ENCODE measurements around the gene HBE1. TPM values are rescaled to one million over a fixed set of nuclear protein-coding genes. Genes with fewer than 3 reads are reported as not detected.

HBE1 gene
- total and polyA plus RNA-seq, 9 of the 15 experiments (the other 6 are each of a cell fraction or from before 2014, with no cell fraction given), result 612 to 10,250 (median 2,181) TPM

GRCh38 chr11:5288108-5288905 is 18.6 kb upstream of the HBE1 start (continued):
- TF ChIP-seq, protein P1, sequence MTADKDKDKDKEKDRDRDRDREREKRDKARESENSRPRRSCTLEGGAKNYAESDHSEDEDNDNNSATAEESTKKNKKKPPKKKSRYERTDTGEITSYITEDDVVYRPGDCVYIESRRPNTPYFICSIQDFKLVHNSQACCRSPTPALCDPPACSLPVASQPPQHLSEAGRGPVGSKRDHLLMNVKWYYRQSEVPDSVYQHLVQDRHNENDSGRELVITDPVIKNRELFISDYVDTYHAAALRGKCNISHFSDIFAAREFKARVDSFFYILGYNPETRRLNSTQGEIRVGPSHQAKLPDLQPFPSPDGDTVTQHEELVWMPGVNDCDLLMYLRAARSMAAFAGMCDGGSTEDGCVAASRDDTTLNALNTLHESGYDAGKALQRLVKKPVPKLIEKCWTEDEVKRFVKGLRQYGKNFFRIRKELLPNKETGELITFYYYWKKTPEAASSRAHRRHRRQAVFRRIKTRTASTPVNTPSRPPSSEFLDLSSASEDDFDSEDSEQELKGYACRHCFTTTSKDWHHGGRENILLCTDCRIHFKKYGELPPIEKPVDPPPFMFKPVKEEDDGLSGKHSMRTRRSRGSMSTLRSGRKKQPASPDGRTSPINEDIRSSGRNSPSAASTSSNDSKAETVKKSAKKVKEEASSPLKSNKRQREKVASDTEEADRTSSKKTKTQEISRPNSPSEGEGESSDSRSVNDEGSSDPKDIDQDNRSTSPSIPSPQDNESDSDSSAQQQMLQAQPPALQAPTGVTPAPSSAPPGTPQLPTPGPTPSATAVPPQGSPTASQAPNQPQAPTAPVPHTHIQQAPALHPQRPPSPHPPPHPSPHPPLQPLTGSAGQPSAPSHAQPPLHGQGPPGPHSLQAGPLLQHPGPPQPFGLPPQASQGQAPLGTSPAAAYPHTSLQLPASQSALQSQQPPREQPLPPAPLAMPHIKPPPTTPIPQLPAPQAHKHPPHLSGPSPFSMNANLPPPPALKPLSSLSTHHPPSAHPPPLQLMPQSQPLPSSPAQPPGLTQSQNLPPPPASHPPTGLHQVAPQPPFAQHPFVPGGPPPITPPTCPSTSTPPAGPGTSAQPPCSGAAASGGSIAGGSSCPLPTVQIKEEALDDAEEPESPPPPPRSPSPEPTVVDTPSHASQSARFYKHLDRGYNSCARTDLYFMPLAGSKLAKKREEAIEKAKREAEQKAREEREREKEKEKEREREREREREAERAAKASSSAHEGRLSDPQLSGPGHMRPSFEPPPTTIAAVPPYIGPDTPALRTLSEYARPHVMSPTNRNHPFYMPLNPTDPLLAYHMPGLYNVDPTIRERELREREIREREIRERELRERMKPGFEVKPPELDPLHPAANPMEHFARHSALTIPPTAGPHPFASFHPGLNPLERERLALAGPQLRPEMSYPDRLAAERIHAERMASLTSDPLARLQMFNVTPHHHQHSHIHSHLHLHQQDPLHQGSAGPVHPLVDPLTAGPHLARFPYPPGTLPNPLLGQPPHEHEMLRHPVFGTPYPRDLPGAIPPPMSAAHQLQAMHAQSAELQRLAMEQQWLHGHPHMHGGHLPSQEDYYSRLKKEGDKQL (CRISPR knock-in tag; IDR thresholded peaks at IDR 0.05; ENCODE audit: borderline replicate concordance), result no peak
- TF ChIP-seq ARID3B (CRISPR knock-in tag; IDR thresholded peaks at IDR 0.05; ENCODE audit: borderline replicate concordance) (no peak), DIDO1 (tag; IDR thresholded peaks at IDR 0.05; ENCODE audit: low read depth) (no peak), MTA1 (IDR thresholded peaks at IDR 0.05; ENCODE audit: borderline replicate concordance) (no peak), CUX1 (CRISPR knock-in tag; IDR thresholded peaks at IDR 0.05) (peak; percentile 65; the same call in 1 of the 2 replicates), NFIC (IDR thresholded peaks at IDR 0.05) (peak; percentile 77)
- TF ChIP-seq, protein P2, sequence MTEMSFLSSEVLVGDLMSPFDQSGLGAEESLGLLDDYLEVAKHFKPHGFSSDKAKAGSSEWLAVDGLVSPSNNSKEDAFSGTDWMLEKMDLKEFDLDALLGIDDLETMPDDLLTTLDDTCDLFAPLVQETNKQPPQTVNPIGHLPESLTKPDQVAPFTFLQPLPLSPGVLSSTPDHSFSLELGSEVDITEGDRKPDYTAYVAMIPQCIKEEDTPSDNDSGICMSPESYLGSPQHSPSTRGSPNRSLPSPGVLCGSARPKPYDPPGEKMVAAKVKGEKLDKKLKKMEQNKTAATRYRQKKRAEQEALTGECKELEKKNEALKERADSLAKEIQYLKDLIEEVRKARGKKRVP (CRISPR knock-in tag; IDR thresholded peaks at IDR 0.05), result 0 out of 2 replicates have a peak, but pooled peaks have one; percentile 26
- TF ChIP-seq, protein P3, sequence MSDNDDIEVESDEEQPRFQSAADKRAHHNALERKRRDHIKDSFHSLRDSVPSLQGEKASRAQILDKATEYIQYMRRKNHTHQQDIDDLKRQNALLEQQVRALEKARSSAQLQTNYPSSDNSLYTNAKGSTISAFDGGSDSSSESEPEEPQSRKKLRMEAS (CRISPR knock-in tag; IDR thresholded peaks at IDR 0.05), result peak; percentile 48

Measured in K562 (cell line).